Measurements from ENCODE around the gene MEGF11.

DNA sequence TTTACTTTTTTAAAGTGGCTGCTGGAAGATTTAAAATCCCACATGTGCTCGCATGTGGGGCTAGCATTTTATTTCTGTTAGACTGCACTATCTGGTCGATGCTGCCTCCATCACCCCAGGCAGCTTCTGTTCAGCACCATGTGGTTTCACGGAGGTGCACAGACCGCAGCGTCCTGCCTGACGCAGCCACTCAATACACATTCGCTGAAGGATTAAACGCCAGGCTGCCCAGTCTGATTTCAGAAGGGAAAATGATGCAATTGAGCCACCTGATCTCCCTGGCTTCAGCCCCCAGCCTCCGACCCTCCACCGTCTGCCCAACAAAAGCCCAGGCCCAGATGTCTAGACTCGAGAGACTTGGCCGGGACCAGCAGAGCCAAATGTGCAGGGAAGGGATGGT lies 84.5 kb downstream of the MEGF11 start:
- TF ChIP-seq, protein P1, sequence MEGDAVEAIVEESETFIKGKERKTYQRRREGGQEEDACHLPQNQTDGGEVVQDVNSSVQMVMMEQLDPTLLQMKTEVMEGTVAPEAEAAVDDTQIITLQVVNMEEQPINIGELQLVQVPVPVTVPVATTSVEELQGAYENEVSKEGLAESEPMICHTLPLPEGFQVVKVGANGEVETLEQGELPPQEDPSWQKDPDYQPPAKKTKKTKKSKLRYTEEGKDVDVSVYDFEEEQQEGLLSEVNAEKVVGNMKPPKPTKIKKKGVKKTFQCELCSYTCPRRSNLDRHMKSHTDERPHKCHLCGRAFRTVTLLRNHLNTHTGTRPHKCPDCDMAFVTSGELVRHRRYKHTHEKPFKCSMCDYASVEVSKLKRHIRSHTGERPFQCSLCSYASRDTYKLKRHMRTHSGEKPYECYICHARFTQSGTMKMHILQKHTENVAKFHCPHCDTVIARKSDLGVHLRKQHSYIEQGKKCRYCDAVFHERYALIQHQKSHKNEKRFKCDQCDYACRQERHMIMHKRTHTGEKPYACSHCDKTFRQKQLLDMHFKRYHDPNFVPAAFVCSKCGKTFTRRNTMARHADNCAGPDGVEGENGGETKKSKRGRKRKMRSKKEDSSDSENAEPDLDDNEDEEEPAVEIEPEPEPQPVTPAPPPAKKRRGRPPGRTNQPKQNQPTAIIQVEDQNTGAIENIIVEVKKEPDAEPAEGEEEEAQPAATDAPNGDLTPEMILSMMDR (IDR thresholded peaks at IDR 0.05): no peak
- TF ChIP-seq EZH2 (IDR thresholded peaks at IDR 0.05) (no peak), EZH2phosphoT487 (IDR thresholded peaks at IDR 0.05) (no peak)

Measured in neural progenitor cell (in vitro differentiated cells).